GM12878 (cell line): Measurements from ENCODE around the gene CIRBP. TPM values are rescaled to one million over a fixed set of nuclear protein-coding genes. Genes with fewer than 3 reads are reported as not detected.

Source experiments
- ATAC-seq: fragments of 200-7000 bp; cut with Tn5 transposase; 3 replicates; pipeline ENCODE4 v1.9.1; 2020; ENCODE audit warnings: mild to moderate bottlenecking, moderate library complexity
- BruUV-seq: library from RNA; stranded (reverse); fragments of 400-500 nt; replicated peaks from 2 replicates; lab custom pipeline; 2021; lab: Mats Ljungman, UMichigan
- CTCF ChIA-PET: fragments of 300-600 bp; sonication (Branson Sonifier 250); formaldehyde crosslinking; extraction: SDS; loops from one replicate; lab custom pipeline; 2021; ENCODE audit warnings: inconsistent platforms; lab: Yijun Ruan, JAX
- POLR2A ChIA-PET: fragments of 350-600 bp; formaldehyde crosslinking; extraction: SDS; loops from one replicate; lab custom pipeline; 2021; ENCODE audit warnings: inconsistent platforms; lab: Charles Lee
- RAD21 ChIA-PET: fragments of 300-600 bp; sonication (Branson Sonifier 250); formaldehyde crosslinking; loops from one replicate; lab custom pipeline; 2023; ENCODE audit warnings: antibody characterized with exemption; ENCODE audit not compliant: unreplicated experiment; lab: Charles Lee
- SMC1A ChIA-PET: fragments of 300-600 bp; sonication (Branson Sonifier 250); formaldehyde crosslinking; loops from one replicate; lab custom pipeline; 2023; ENCODE audit not compliant: unreplicated experiment, uncharacterized antibody; lab: Charles Lee
- DNase-seq: peaks from one replicate; pipeline ENCODE4 v3.0.0-alpha.2; 2011; ENCODE audit warnings: low read depth, low spot score
- FAIRE-seq: peaks from 3 replicates; lab custom pipeline; 2011; peaks lifted over from hg19 to GRCh38; lab: Jason Lieb, UNC
- H2AFZ ChIP-seq: 2 replicates; pipeline ENCODE4 v1.6.0; 2011; ENCODE audit warnings: low read depth, low read length, control low read depth; ENCODE audit not compliant: control insufficient read depth
- H3K27ac ChIP-seq: 2 replicates; pipeline ENCODE4 v1.5.1; 2011; ENCODE audit warnings: control low read depth; ENCODE audit not compliant: control insufficient read depth, insufficient read depth
- H3K27me3 ChIP-seq, 2 experiments: replicated peaks in 1 of 2; 2 replicates each; pipeline versions ENCODE4 v1.6.0 to v1.6.1; 2011; ENCODE audit warnings: low read length in 1 of 2; ENCODE audit not compliant: control insufficient read depth in 2 of 2, insufficient read depth in 2 of 2
- H3K36me3 ChIP-seq, 2 experiments: 2 replicates each; pipeline ENCODE4 v1.5.1; 2011; ENCODE audit warnings: low read length in 1 of 2; ENCODE audit not compliant: control insufficient read depth in 2 of 2, insufficient read depth in 2 of 2
- H3K4me1 ChIP-seq: 2 replicates; pipeline ENCODE4 v1.6.1; 2011; ENCODE audit warnings: mild to moderate bottlenecking, low read length, moderate library complexity, mixed read lengths; ENCODE audit not compliant: control insufficient read depth, insufficient read depth
- H3K4me2 ChIP-seq: 2 replicates; pipeline ENCODE4 v1.6.0; 2011; ENCODE audit warnings: control low read depth; ENCODE audit not compliant: control insufficient read depth, insufficient read depth
- H3K4me3 ChIP-seq: fragments of 200-600 bp; sonication (generic); 2 replicates; pipeline ENCODE4 v1.5.1; 2016
- H3K79me2 ChIP-seq: 2 replicates; pipeline ENCODE4 v1.6.0; 2011; ENCODE audit warnings: low read length; ENCODE audit not compliant: control insufficient read depth, insufficient read depth
- H3K9ac ChIP-seq: 2 replicates; pipeline ENCODE4 v1.8.0; 2011; ENCODE audit warnings: low read length, control low read depth, mixed read lengths; ENCODE audit not compliant: control insufficient read depth, insufficient read depth
- H3K9me3 ChIP-seq: replicated peaks from 3 replicates; pipeline ENCODE4 v1.5.1; 2011; ENCODE audit warnings: mild to moderate bottlenecking, low read length; ENCODE audit not compliant: control insufficient read depth, insufficient read depth
- H4K20me1 ChIP-seq: 2 replicates; pipeline ENCODE4 v1.6.0; 2011; ENCODE audit not compliant: control insufficient read depth, insufficient read depth
- BCL3 ChIP-seq: IDR thresholded peaks from 2 replicates; pipeline ENCODE4 v1.6.1; 2011; ENCODE audit warnings: borderline replicate concordance, low read depth, mild to moderate bottlenecking, moderate library complexity, low read length; ENCODE audit not compliant: insufficient read depth, poor library complexity, severe bottlenecking
- FOS ChIP-seq: IDR thresholded peaks from 3 replicates; pipeline ENCODE4 v1.6.1; 2011; ENCODE audit warnings: borderline replicate concordance; ENCODE audit not compliant: insufficient read length; ENCODE audit errors: extremely low read depth
- PKNOX1 ChIP-seq: fragments of 450-650 bp; IDR thresholded peaks from 2 replicates; pipeline ENCODE4 v1.6.1; 2016; ENCODE audit warnings: mild to moderate bottlenecking
- SUZ12 ChIP-seq: fragments of 200-600 bp; sonication (generic); IDR thresholded peaks from one replicate; pipeline ENCODE4 v1.6.1; 2018; ENCODE audit warnings: antibody characterized with exemption, mild to moderate bottlenecking; ENCODE audit not compliant: unreplicated experiment
- WGBS: methylation state at CpG from one replicate; pipeline ENCODE4 v1.1.6; 2016; ENCODE audit warnings: low lambda C conversion rate; ENCODE audit not compliant: insufficient replicate concordance, insufficient coverage; ENCODE audit errors: missing lambda C conversion rate; 5-methylcytosine and 5-hydroxymethylcytosine counted together
- in situ Hi-C: fragments of 300-500 bp; cut with MboI; formaldehyde crosslinking; loops from 9 replicates; pipeline ENCODE4 v1.14.3; 2018; ENCODE audit warnings: mixed read lengths
- intact Hi-C: fragments of 100-400 bp; cut with micrococcal nuclease; formaldehyde crosslinking; loops from one replicate; pipeline ENCODE4 v1.14.2; 2022; ENCODE audit not compliant: unreplicated experiment
- polyA plus RNA-seq, 11 experiments: library from polyadenylated mRNA; depleted of rRNA in 4 of 11; unstranded in 6 of 11; stranded (reverse) in 5 of 11; fragments of >200 nt; fragmentation: Nextera tagmentation in 4 of 11; fragmentation: Illumina TruSeq in 1 of 11; extraction: Ambion mirVana in 4 of 11; extraction: Trizol in 1 of 11; gene quantifications; 1 replicate in 1 of 11; 2 replicates in 10 of 11; pipeline versions ENCODE4 v1.2.1 to v1.2.3, GENCODE V29; 2011 to 2016; ENCODE audit warnings: inconsistent platforms in 2 of 11, missing spikeins in 2 of 11, low read depth in 1 of 11
- total RNA-seq, 4 experiments: library from RNA; depleted of rRNA in 3 of 4; stranded (reverse); fragments of >200 nt in 3 of 4; fragmentation: Illumina TruSeq in 1 of 4; extraction: Trizol in 1 of 4; gene quantifications; 2 replicates each; pipeline versions ENCODE4 v1.2.1 to v1.2.3, GENCODE V29; 2013 to 2021

Gene CIRBP
- total and polyA plus RNA-seq, 10 of the 15 experiments (the other 5 are each of a cell fraction or from before 2014, with no cell fraction given), result 27.6 to 335 (median 229) TPM

- no peaks in the 10 kb centered on the region for H3K36me3 ChIP-seq
Measured at GRCh38 chr19:1237027-1237659, 32.0 kb upstream of the CIRBP start.

More at GRCh38 chr19:1237027-1237659, 32.0 kb upstream of the CIRBP start:
- ChIA-PET CTCF (no interaction called here), POLR2A (interaction anchor here (0.6 kb wide), 1 partner anchor 150 kb away, joined by 3 read pairs; no protein-coding TSS in a partner anchor), SMC1A (no interaction called here)
- peaks cover 5% of the 10 kb centered on the region for H3K79me2 ChIP-seq
- H2AFZ ChIP-seq, result no peak overlapping the region
- in situ Hi-C loops (no loop called here), intact Hi-C loops (no loop called here)
- DNase-seq (no peak), ATAC-seq (no peak)
- peak overlapping the region; percentile 15; the same call in 1 of the 2 replicates for H3K4me2 ChIP-seq
- no peak overlapping the region for H3K27ac ChIP-seq
- H3K4me1 ChIP-seq, result peaks cover 8% of the 10 kb centered on the region; the same call in 1 of the 2 replicates
- peaks cover 0 to 10% of the 10 kb centered on the region in 2 experiments; a peak in 3 of 4 replicates for H3K27me3 ChIP-seq
- no peaks in the 10 kb centered on the region for H4K20me1 ChIP-seq
- TF ChIP-seq BCL3, result no peak
- no peak for TF ChIP-seq PKNOX1
- no peak for TF ChIP-seq FOS
- TF ChIP-seq SUZ12, result peak; percentile 92
- TF ChIP-seq, all 136 proteins: peak for 1
- RAD21 ChIA-PET, result interaction anchor here (0.6 kb wide), 1 partner anchor 124 kb away, joined by 3 read pairs; no protein-coding TSS in a partner anchor
- no TSS peak for BruUV-seq
- Histone ChIP-seq H3K9me3 (no peaks in the 10 kb centered on the region; the same call in 2 of the 3 replicates), H3K9ac (no peak overlapping the region; the same call in 1 of the 2 replicates), H3K4me3 (peak overlapping the region; percentile 36; the same call in 1 of the 2 replicates)
- no peak for FAIRE-seq
- 3% methylated on average over 29 of the region's 60 CpGs for WGBS
